Erythroblast (primary cell): ENCODE measurements around the gene AMOTL2.

Experiments
- GATA1 ChIP-seq: IDR thresholded peaks from 2 replicates; pipeline ENCODE4 v1.6.1; 2011; ENCODE audit warnings: low read depth, mild to moderate bottlenecking, control low read depth, low read length, moderate library complexity
- POLR2A ChIP-seq: IDR thresholded peaks from 2 replicates; pipeline ENCODE4 v1.6.1; 2011; ENCODE audit warnings: mild to moderate bottlenecking, low read length

DNA sequence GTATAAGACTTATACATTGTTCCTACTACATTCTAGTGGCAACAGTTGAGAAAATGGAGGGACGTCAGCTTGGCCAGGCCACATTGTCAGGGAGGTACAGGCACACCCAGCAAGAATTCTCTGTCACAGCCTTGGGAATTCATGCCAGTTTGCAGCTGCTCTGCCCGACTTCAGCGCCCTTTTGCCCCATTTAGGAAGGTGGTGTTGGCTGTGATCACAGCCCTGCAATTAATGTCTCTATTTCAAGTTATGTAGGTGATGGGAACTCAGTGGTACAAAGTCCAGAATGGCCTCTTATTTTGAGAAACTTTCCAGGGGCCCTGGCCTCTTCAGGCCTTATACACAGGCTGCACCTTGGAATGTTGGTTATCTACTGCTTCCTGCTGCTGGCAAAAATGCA is 26.7 kb downstream of the AMOTL2 start:
- TF ChIP-seq POLR2A: no peak
- no peak for TF ChIP-seq GATA1
